IMR-90 (cell line): ENCODE measurements around the gene IFT81. TPM values are rescaled to one million over a fixed set of nuclear protein-coding genes. Genes with fewer than 3 reads are reported as not detected.

Experiments used
- ATAC-seq: fragments of 200-7000 bp; cut with Tn5 transposase; 2 replicates; pipeline ENCODE4 v1.9.1; 2020; ENCODE audit warnings: low read depth, mild to moderate bottlenecking, moderate library complexity
- BruUV-seq: library from RNA; stranded (reverse); fragments of 400-500 nt; replicated peaks from 2 replicates; lab custom pipeline; 2021; lab: Mats Ljungman, UMichigan
- CTCF ChIA-PET: fragments of 300-600 bp; formaldehyde crosslinking; extraction: SDS; loops from one replicate; lab custom pipeline; 2021; ENCODE audit warnings: antibody characterized with exemption; lab: Yijun Ruan, JAX
- POLR2A ChIA-PET: fragments of 300-600 bp; sonication (Branson Sonifier 250); formaldehyde crosslinking; loops from one replicate; lab custom pipeline; 2022; ENCODE audit warnings: antibody characterized with exemption; ENCODE audit not compliant: unreplicated experiment; lab: Charles Lee
- DNase-seq: peaks from one replicate; pipeline ENCODE4 v3.0.0; 2013
- H2AFZ ChIP-seq: replicated peaks from 2 replicates; pipeline ENCODE3; 2013; ENCODE audit warnings: low read length, mild to moderate bottlenecking; ENCODE audit not compliant: poor library complexity
- H2AK5ac ChIP-seq: 2 replicates; pipeline ENCODE4 v1.6.1; 2013; ENCODE audit warnings: low read depth, low read length, inconsistent platforms
- H2AK9ac ChIP-seq: replicated peaks from 2 replicates; pipeline ENCODE3; 2013; ENCODE audit warnings: mild to moderate bottlenecking, low read depth, low read length, moderate library complexity; ENCODE audit not compliant: poor library complexity
- H2BK120ac ChIP-seq: 2 replicates; pipeline ENCODE4 v1.6.1; 2013; ENCODE audit warnings: low read depth, low read length, inconsistent platforms
- H2BK15ac ChIP-seq: 3 replicates; pipeline ENCODE4 v1.6.1; 2013; ENCODE audit warnings: low read depth, low read length, inconsistent platforms
- H2BK20ac ChIP-seq: 2 replicates; pipeline ENCODE4 v1.6.1; 2013; ENCODE audit warnings: low read depth, mild to moderate bottlenecking, inconsistent platforms, low read length, moderate library complexity
- H2BK5ac ChIP-seq: 2 replicates; pipeline ENCODE4 v1.6.1; 2013; ENCODE audit warnings: mild to moderate bottlenecking, low read depth, low read length, inconsistent platforms; ENCODE audit not compliant: poor library complexity, severe bottlenecking
- H3K14ac ChIP-seq: replicated peaks from 2 replicates; pipeline ENCODE4 v1.6.1; 2013; ENCODE audit warnings: low read depth, low read length, inconsistent platforms
- H3K18ac ChIP-seq: 2 replicates; pipeline ENCODE4 v1.6.1; 2013; ENCODE audit warnings: low read depth, low read length, control low read depth
- H3K23ac ChIP-seq: 2 replicates; pipeline ENCODE4 v1.6.1; 2013; ENCODE audit warnings: low read depth, low read length, inconsistent platforms
- H3K27ac ChIP-seq: 2 replicates; pipeline ENCODE4 v1.5.1; 2013; ENCODE audit warnings: mild to moderate bottlenecking, control low read depth, low read length; ENCODE audit not compliant: insufficient read depth
- H3K27me3 ChIP-seq: 2 replicates; pipeline ENCODE4 v1.6.1; 2013; ENCODE audit warnings: low read length; ENCODE audit not compliant: control insufficient read depth, insufficient read depth
- H3K36me3 ChIP-seq: 2 replicates; pipeline ENCODE4 v1.6.1; 2013; ENCODE audit warnings: low read length, mixed read lengths; ENCODE audit not compliant: control insufficient read depth, insufficient read depth
- H3K4ac ChIP-seq: 2 replicates; pipeline ENCODE4 v1.6.1; 2013; ENCODE audit warnings: low read depth, low read length, inconsistent platforms
- H3K4me1 ChIP-seq: 2 replicates; pipeline ENCODE4 v1.6.1; 2013; ENCODE audit warnings: low read length, mixed read lengths; ENCODE audit not compliant: control insufficient read depth, insufficient read depth
- H3K4me2 ChIP-seq: 2 replicates; pipeline ENCODE4 v1.6.1; 2013; ENCODE audit warnings: low read depth, mild to moderate bottlenecking, control low read depth, low read length, moderate library complexity
- H3K4me3 ChIP-seq: 2 replicates; pipeline ENCODE4 v1.5.1; 2013; ENCODE audit warnings: low read depth, mild to moderate bottlenecking, control low read depth, low read length, moderate library complexity; ENCODE audit not compliant: insufficient read depth
- H3K56ac ChIP-seq: 2 replicates; pipeline ENCODE4 v1.6.1; 2013; ENCODE audit warnings: low read length, inconsistent platforms; ENCODE audit not compliant: insufficient read depth; ENCODE audit errors: extremely low read depth
- H3K79me1 ChIP-seq, 2 experiments: 2 replicates each; pipeline ENCODE4 v1.6.1; 2013; ENCODE audit warnings: low read length in 2 of 2, inconsistent platforms in 1 of 2, low read depth in 1 of 2
- H3K9ac ChIP-seq: 2 replicates; pipeline ENCODE4 v1.6.1; 2013; ENCODE audit warnings: low read depth, low read length, control low read depth
- H3K9me1 ChIP-seq: 2 replicates; pipeline ENCODE4 v1.6.1; 2013; ENCODE audit warnings: low read length, inconsistent platforms; ENCODE audit not compliant: insufficient read depth
- H3K9me3 ChIP-seq: 2 replicates; pipeline ENCODE4 v1.6.1; 2013; ENCODE audit warnings: low read length; ENCODE audit not compliant: control insufficient read depth, insufficient read depth
- H4K20me1 ChIP-seq: 2 replicates; pipeline ENCODE4 v1.6.1; 2013; ENCODE audit warnings: low read length, inconsistent platforms; ENCODE audit not compliant: insufficient read depth
- H4K5ac ChIP-seq: 2 replicates; pipeline ENCODE4 v1.6.1; 2013; ENCODE audit warnings: mild to moderate bottlenecking, low read depth, low read length, control low read depth
- H4K8ac ChIP-seq, 2 experiments: 2 replicates each; pipeline ENCODE4 v1.6.1; 2013; ENCODE audit warnings: low read depth in 2 of 2, low read length in 2 of 2, control low read depth in 1 of 2, inconsistent platforms in 1 of 2
- H4K91ac ChIP-seq: 2 replicates; pipeline ENCODE4 v1.6.1; 2013; ENCODE audit warnings: low read depth, low read length, inconsistent platforms; ENCODE audit not compliant: insufficient read depth
- BHLHE40 ChIP-seq: fragments of 150-350 bp; IDR thresholded peaks from 2 replicates; pipeline ENCODE4 v1.6.1; 2016; ENCODE audit warnings: mild to moderate bottlenecking, low read depth, low read length
- FOS ChIP-seq: fragments of 150-350 bp; IDR thresholded peaks from 2 replicates; pipeline ENCODE4 v1.6.1; 2016; ENCODE audit warnings: low read depth, low read length
- MAZ ChIP-seq: IDR thresholded peaks from 2 replicates; pipeline ENCODE4 v1.6.1; 2012; ENCODE audit warnings: low read depth, mild to moderate bottlenecking, low read length, improper control_type of control experiment, moderate library complexity, borderline replicate concordance
- MXI1 ChIP-seq: IDR thresholded peaks from 2 replicates; pipeline ENCODE4 v1.6.1; 2012; ENCODE audit warnings: low read depth, mild to moderate bottlenecking, low read length, moderate library complexity, borderline replicate concordance
- RFX5 ChIP-seq: IDR thresholded peaks from 2 replicates; pipeline ENCODE4 v1.8.0; 2012; ENCODE audit warnings: low read depth, mild to moderate bottlenecking, low read length, moderate library complexity
- SMC3 ChIP-seq: fragments of 150-350 bp; IDR thresholded peaks from 2 replicates; pipeline ENCODE4 v1.6.1; 2016; ENCODE audit warnings: low read depth, mild to moderate bottlenecking, antibody characterized with exemption, low read length, moderate library complexity
- WGBS, 2 experiments: methylation state at CpG; one replicate each; pipeline versions ENCODE4 v1.1.5 to v1.1.7; 2013; ENCODE audit warnings: missing lambda C conversion rate in 2 of 2; ENCODE audit not compliant: insufficient read length in 1 of 2; ENCODE audit errors: extremely low coverage in 2 of 2; 5-methylcytosine and 5-hydroxymethylcytosine counted together
- dilution Hi-C: fragments of 300-500 bp; cut with HindIII; formaldehyde crosslinking; loops from one replicate; pipeline ENCODE4 v1.14.3; 2018; ENCODE audit warnings: low sequenced_read_pairs; ENCODE audit not compliant: unreplicated experiment
- in situ Hi-C: fragments of 300-500 bp; cut with MboI; formaldehyde crosslinking; loops from 3 replicates; pipeline ENCODE4 v1.14.3; 2019; ENCODE audit warnings: low sequenced_read_pairs, inconsistent platforms, mixed read lengths
- intact Hi-C: fragments of 100-400 bp; cut with micrococcal nuclease; formaldehyde crosslinking; loops from 2 replicates; pipeline ENCODE4 v1.10.0; 2022
- polyA plus RNA-seq, 3 experiments: library from polyadenylated mRNA; depleted of rRNA; stranded (reverse); fragments of >200 nt; gene quantifications; 2 replicates each; pipeline ENCODE4 v1.2.3, GENCODE V29; 2012; ENCODE audit warnings: low replicate concordance in 1 of 3
- total RNA-seq: library from RNA; depleted of rRNA; stranded (reverse); fragments of >200 nt; gene quantifications from 2 replicates; pipeline ENCODE4 v1.2.3, GENCODE V29; 2012
- TF ChIP-seq, protein P1 (sequence below): fragments of 150-350 bp; IDR thresholded peaks from 2 replicates; pipeline ENCODE4 v1.6.1; 2016; ENCODE audit warnings: low read depth, mild to moderate bottlenecking, low read length, moderate library complexity, borderline replicate concordance
- TF ChIP-seq, protein P2 (sequence below): fragments of 150-350 bp; IDR thresholded peaks from 2 replicates; pipeline ENCODE4 v1.6.1; 2017; ENCODE audit warnings: mild to moderate bottlenecking, antibody characterized with exemption, low read length, low read depth

IFT81 gene
- total and polyA plus RNA-seq, 2 of the 4 experiments (the other 2 are of a cell fraction), result 6.1 to 8.1 TPM

DNA sequence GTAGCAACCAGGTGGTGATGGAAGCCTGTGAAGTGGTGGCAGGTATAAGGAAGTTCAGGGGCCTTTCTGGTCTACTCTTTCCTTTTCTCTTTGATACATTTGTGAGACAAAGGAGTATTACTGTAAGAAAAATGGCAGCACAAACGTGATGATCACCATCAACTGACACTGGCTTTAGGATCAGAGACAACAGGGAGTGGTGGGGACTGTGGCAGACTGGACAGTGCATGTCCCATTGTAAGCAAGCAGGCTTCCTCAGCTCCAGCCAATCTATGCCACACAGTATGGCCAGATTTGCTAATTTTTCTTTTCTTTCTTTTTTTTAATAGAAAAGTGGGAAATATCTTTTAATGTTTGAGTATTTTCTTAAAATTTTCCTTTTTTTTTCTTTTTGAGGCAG is 19.0 kb upstream of the IFT81 start:
- no TSS peak for BruUV-seq
- peaks cover 33% of the 10 kb centered on the region for H3K4me1 ChIP-seq
- H3K9ac ChIP-seq, result no peak overlapping the region
- no peak overlapping the region for H3K4me2 ChIP-seq
- H2BK120ac ChIP-seq, result peak overlapping the region; percentile 18; the same call in 1 of the 2 replicates
- H3K9me1 ChIP-seq, result peaks cover 22% of the 10 kb centered on the region
- peak overlapping the region; percentile 72; the same call in 1 of the 3 replicates for H2BK15ac ChIP-seq
- peak overlapping the region; percentile 22; the same call in 1 of the 2 replicates for H4K91ac ChIP-seq
- H3K36me3 ChIP-seq, result no peaks in the 10 kb centered on the region
- H3K14ac ChIP-seq, result 0 out of 2 replicates have a peak overlapping the region, but pooled peaks have one; percentile 0
- no peak overlapping the region for H2AFZ ChIP-seq
- no peaks in the 10 kb centered on the region for H4K20me1 ChIP-seq
- ChIA-PET CTCF (no interaction called here), POLR2A (no interaction called here)
- H3K56ac ChIP-seq, result no peak overlapping the region
- dilution Hi-C loops (no loop called here), intact Hi-C loops (loop anchor here (10.0 kb wide), 1 partner anchor 210 kb away; no protein-coding TSS in a partner anchor), in situ Hi-C loops (no loop called here)
- H3K23ac ChIP-seq, result no peak overlapping the region
- H3K79me1 ChIP-seq, result peaks cover 0 to 4% of the 10 kb centered on the region in 2 experiments; a peak in 1 of 4 replicates
- H3K18ac ChIP-seq, result peak overlapping the region; percentile 93
- TF ChIP-seq FOS, result no peak
- TF ChIP-seq, protein P1, sequence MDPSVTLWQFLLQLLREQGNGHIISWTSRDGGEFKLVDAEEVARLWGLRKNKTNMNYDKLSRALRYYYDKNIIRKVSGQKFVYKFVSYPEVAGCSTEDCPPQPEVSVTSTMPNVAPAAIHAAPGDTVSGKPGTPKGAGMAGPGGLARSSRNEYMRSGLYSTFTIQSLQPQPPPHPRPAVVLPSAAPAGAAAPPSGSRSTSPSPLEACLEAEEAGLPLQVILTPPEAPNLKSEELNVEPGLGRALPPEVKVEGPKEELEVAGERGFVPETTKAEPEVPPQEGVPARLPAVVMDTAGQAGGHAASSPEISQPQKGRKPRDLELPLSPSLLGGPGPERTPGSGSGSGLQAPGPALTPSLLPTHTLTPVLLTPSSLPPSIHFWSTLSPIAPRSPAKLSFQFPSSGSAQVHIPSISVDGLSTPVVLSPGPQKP, result no peak
- no peak for TF ChIP-seq SMC3
- no peak for TF ChIP-seq MAZ
- no peak for TF ChIP-seq MXI1
- TF ChIP-seq, protein P2, sequence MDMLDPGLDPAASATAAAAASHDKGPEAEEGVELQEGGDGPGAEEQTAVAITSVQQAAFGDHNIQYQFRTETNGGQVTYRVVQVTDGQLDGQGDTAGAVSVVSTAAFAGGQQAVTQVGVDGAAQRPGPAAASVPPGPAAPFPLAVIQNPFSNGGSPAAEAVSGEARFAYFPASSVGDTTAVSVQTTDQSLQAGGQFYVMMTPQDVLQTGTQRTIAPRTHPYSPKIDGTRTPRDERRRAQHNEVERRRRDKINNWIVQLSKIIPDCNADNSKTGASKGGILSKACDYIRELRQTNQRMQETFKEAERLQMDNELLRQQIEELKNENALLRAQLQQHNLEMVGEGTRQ, result no peak
- TF ChIP-seq BHLHE40, result no peak
- no peak for TF ChIP-seq RFX5
- H2BK5ac ChIP-seq, result no peak overlapping the region
- no peaks in the 10 kb centered on the region for H3K27me3 ChIP-seq
- H3K9me3 ChIP-seq, result no peaks in the 10 kb centered on the region
- peak overlapping the region; percentile 61 to 63; a peak in 3 of 4 replicates for H4K8ac ChIP-seq
- no peak overlapping the region for H2AK9ac ChIP-seq
- H2BK20ac ChIP-seq, result peak overlapping the region; percentile 58; the same call in 1 of the 2 replicates
- H3K4ac ChIP-seq, result peak overlapping the region; percentile 12; the same call in 1 of the 2 replicates
- no CpG with 5 or more reads among the region's 1 CpG for WGBS, 2 experiments
- no peak for ATAC-seq
- no peak overlapping the region for H3K4me3 ChIP-seq
- peak overlapping the region; percentile 54; the same call in 1 of the 2 replicates for H3K27ac ChIP-seq
- peak overlapping the region; percentile 76 for H2AK5ac ChIP-seq
- no peak for DNase-seq
- peak overlapping the region; percentile 71 for H4K5ac ChIP-seq
